Inferior parietal cortex (tissue), 1 donor: Measurements from ENCODE around the gene DDT.
"Not testable (repeated sequence)": the region's sequence is repeated elsewhere in the genome, so short reads cannot be mapped to it uniquely, and the experiment has no call there.

Experiments used
- DNase-seq: peaks from one replicate; pipeline ENCODE4 v3.0.0-alpha.2; 2016; ENCODE audit errors: extremely low spot score

The DDT gene

GRCh38 chr22:23974345-23974744 lies at the start of gene DDT:
Gene DDT, minus strand, starts transcription at chr22:23974441. Its CDS starts 27 bp downstream, at chr22:23974414.
- DNase-seq = not testable (repeated sequence)

GRCh38 chr22:24023204-24023789 lies 49.1 kb upstream of the DDT start:
- DNase-seq = no peak

- no peak for DNase-seq
These were observed 47.1 kb upstream of the DDT start for GRCh38 chr22:24021304-24021703.

GRCh38 chr22:24016156-24016555 lies 41.9 kb upstream of the DDT start:
- no peak for DNase-seq

- no peak for DNase-seq
These were observed 37.5 kb upstream of the DDT start for GRCh38 chr22:24011735-24012068.

GRCh38 chr22:24010018-24010391 lies 35.8 kb upstream of the DDT start:
- DNase-seq = no peak

GRCh38 chr22:24009227-24010017 lies 35.2 kb upstream of the DDT start:
- DNase-seq = no peak

- no peak for DNase-seq
These were observed 34.4 kb upstream of the DDT start for GRCh38 chr22:24008381-24009226.

- no peak for DNase-seq
These were observed 33.7 kb upstream of the DDT start for GRCh38 chr22:24008022-24008283.

GRCh38 chr22:24007253-24008021 lies 33.2 kb upstream of the DDT start:
- no peak for DNase-seq

- no peak for DNase-seq
These were observed 32.6 kb upstream of the DDT start for GRCh38 chr22:24006914-24007214.

- no peak for DNase-seq
These were observed 32.1 kb upstream of the DDT start for GRCh38 chr22:24006207-24006913.

GRCh38 chr22:24005201-24005600 lies 31.0 kb upstream of the DDT start, which contains the start of gene GSTT4:
Gene GSTT4, minus strand, starts transcription at chr22:24005453. Its CDS starts 97 bp downstream, at chr22:24005356.
- no peak for DNase-seq

- DNase-seq = no peak
These were observed 29.6 kb upstream of the DDT start for GRCh38 chr22:24003887-24004286.

GRCh38 chr22:24002851-24003250 lies 28.6 kb upstream of the DDT start:
- no peak for DNase-seq

GRCh38 chr22:24002272-24002671 lies 28.0 kb upstream of the DDT start:
- DNase-seq = no peak

- DNase-seq = no peak
These were observed 27.1 kb upstream of the DDT start for GRCh38 chr22:24001314-24001713.

- DNase-seq = not testable (repeated sequence)
These were observed 25.5 kb upstream of the DDT start for GRCh38 chr22:23999779-24000178.

- DNase-seq = no peak
These were observed 22.9 kb upstream of the DDT start for GRCh38 chr22:23997092-23997491.

- not testable (repeated sequence) for DNase-seq
These were observed 19.4 kb upstream of the DDT start for GRCh38 chr22:23993581-23994177.

- DNase-seq = not testable (repeated sequence)
These were observed 18.8 kb upstream of the DDT start for GRCh38 chr22:23993080-23993479.
